GM19468 (cell line): ENCODE measurements around the gene MRPS23.

Experiments used
- ATAC-seq: cut with Tn5 transposase; IDR thresholded peaks from one replicate; pipeline ENCODE4 v1.9.1; 2021; ENCODE audit warnings: mild to moderate bottlenecking, moderate library complexity, moderate number of reproducible peaks; ENCODE audit not compliant: unreplicated experiment; ENCODE audit errors: extremely low read depth

The MRPS23 gene

DNA sequence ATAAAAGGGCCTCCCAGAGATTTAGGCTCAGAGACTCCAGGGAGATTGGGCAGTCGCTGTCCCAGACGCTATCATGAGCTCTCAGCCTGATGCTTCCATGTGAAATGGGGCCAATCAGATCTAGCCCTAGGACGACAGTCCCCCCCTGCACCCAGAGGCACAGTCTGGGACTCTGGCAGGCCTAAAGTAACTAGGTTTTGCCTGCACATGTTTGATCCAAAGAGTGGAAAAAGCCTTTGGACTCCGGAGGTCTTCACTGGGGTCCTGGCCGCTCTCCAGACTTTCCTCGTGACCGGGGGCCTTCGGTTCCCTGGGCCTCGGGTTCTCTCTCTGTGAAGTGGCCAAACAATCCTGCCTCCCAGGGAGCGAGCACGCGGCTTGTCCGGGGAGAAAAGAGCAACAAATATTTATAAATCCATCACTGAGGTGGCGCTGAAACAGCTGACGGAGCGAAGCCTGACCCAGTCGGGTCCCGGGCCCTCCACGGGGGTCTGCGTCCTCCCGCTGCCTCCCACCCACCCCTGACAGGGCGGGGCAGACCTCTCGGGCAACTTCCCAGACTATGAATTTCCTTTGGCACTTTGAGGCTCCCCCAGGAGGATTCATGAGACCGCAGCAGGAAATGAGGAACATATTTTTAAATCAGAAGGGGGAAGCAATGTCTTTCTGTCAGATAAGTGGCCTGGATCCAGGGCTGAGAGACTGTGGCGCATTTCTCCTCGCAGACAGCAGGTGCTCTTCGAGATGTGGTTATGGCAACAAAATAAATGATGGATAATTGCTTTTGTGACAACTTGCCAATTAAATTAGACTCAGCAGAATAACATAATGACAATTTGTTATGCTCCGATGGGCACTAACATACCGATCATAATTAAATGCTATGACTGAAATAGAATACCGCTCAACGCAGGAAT is 38.9 kb downstream of the MRPS23 start:
- ATAC-seq, result no peak

DNA sequence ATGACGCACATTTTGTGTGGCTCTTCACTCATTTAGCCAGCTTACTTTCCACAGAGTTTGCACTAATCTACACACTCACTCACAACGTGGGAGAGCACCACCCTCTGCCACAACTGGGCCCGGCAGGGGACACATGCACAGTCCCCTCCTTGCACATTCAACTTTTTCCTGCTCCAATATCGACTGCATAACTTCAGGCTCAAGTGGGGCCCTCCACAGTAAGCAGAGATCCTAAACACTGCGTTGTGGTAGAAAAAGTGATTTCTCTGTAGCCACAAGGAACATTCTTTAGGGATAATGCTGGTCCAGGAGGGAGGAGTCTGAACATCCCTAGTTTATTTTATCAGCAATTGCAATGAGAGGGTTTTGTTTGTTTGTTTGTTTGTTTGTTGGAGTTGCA is 40.0 kb downstream of the MRPS23 start:
- no peak for ATAC-seq

DNA sequence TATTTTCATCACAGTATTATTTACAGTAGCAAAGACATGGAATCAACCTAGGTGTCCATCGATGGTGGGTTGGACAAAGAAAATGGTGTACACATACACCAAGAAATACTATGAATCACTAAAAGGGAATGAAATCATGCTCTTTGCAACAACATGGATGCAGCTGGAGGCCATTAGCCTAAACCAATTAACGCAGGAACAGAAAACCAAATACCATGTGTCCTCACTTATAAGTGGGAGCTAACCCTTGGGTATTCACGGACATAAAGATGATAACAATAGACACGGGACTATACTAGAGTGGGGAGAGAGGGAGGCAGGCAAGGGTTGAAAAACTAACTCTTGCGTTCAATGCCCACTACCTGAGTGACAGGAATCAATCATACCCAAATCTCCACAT is 41.0 kb downstream of the MRPS23 start:
- ATAC-seq, result no peak

- no peak for ATAC-seq
Measured at GRCh38 chr17:57806167-57806830, 43.5 kb downstream of the MRPS23 start.

- no peak for ATAC-seq
Measured at GRCh38 chr17:57803021-57803420, 46.8 kb downstream of the MRPS23 start.

DNA sequence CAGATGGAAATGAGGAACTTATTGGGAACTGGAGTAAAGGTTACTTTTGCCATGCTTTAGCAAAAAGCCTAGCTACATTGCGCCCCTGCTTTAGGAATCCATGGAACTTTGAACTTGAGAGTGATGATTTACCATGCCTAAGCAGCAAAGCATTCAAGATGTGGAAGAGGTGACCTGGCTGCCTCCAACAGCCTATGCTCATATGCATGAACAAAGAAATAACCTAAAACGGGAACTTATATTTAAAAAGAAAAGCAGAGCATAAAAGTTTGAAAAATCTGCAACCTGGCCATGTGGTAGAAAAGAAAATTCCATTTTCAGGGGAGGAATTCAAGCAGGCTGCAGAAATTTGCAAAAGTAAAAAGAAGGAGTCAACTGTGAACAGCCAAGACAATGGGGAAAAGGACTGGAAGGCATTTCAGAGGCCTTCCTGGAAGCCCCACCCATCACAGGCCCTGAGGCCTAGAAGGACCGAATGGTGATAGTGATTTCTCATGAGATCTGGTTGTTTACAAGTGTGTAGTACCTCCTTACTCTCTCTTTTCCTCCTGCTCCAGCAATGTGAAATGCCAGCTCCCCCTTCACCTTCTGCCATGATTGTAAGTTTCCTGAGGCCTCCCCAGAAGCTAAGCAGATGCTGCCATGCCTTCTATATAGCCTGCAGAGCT is 48.7 kb downstream of the MRPS23 start:
- ATAC-seq, result no peak

DNA sequence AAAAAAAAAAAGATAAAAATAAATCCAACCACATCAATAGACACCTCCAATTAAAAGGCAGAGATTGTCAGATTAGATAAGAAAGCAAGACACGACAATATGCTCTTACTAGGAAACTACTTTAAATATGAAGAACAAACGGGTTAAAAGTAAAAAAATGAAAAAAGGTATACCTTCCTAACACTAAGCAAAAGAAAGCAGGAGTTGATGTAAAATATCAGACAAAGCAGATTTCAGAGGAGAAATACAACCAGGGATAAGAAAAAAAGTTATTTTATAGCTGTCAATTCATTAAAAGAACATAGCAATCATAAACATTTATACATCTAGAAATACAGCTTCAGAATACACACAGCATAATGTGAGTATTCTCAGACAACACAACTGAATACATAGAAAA is 55.0 kb downstream of the MRPS23 start:
- no peak for ATAC-seq

DNA sequence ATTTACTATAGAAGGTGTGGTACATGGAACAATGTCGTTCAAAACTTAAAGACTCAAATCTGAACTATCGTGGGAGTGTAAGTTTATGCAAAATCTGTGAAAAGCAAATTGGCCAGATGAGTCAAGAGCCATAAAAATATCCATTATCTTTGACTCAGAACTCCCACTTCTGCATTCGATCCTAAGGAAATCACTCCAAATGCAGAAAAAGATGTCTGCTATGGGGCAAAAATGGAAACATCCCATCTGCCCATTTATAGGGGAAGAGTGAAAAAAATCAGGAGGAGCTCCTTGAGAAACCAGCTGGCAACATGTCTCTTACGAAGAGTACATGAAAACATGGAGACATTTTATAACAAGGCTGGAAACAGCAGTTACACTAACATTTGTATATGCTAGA is 61.1 kb downstream of the MRPS23 start:
- ATAC-seq, result no peak

- no peak for ATAC-seq
Measured at GRCh38 chr17:57785022-57785421, 64.8 kb downstream of the MRPS23 start.
